Kidney (tissue), 14 donors: Measurements from ENCODE around the gene KLHL28. TPM values are rescaled to one million over a fixed set of nuclear protein-coding genes. Genes with fewer than 3 reads are reported as not detected.

Experiments
- DNase-seq, 5 donors: peaks; one replicate each; pipeline ENCODE4 v3.0.0-alpha.2; 2013 to 2020
- FAIRE-seq: peaks from 2 replicates; lab custom pipeline; 2012; peaks lifted over from hg19 to GRCh38; lab: Jason Lieb, UNC
- H3K27ac ChIP-seq, 2 donors: one replicate each; pipeline ENCODE4 v1.7.0; 2013; ENCODE audit warnings: low read depth in 2 of 2, low read length in 2 of 2, inconsistent platforms in 1 of 2
- H3K27me3 ChIP-seq: one replicate; pipeline ENCODE4 v1.7.1; 2013; ENCODE audit warnings: low read length, inconsistent platforms; ENCODE audit not compliant: control insufficient read depth, insufficient read depth
- H3K36me3 ChIP-seq, 3 donors: one replicate each; pipeline versions ENCODE4 v1.7.0 to v1.7.1; 2013; ENCODE audit warnings: low read length in 3 of 3, control low read depth in 1 of 3, inconsistent platforms in 1 of 3; ENCODE audit not compliant: insufficient read depth in 3 of 3, control insufficient read depth in 2 of 3
- H3K4me1 ChIP-seq, 3 donors: one replicate each; pipeline versions ENCODE4 v1.7.0 to v1.7.1; 2013; ENCODE audit warnings: low read length in 3 of 3, inconsistent platforms in 1 of 3, low read depth in 1 of 3; ENCODE audit not compliant: control insufficient read depth in 2 of 3, insufficient read depth in 2 of 3
- H3K4me3 ChIP-seq, 3 donors: one replicate each; pipeline versions ENCODE4 v1.7.0 to v1.8.1; 2013; ENCODE audit warnings: low read length in 3 of 3, control low read depth in 1 of 3, inconsistent platforms in 1 of 3
- H3K9ac ChIP-seq, 3 donors: one replicate each; pipeline versions ENCODE4 v1.7.0 to v1.7.1; 2013; ENCODE audit warnings: low read length in 3 of 3, control low read depth in 1 of 3, inconsistent platforms in 1 of 3
- H3K9me3 ChIP-seq, 3 donors: one replicate each; pipeline versions ENCODE4 v1.7.0 to v1.7.1; 2013; ENCODE audit warnings: low read length in 3 of 3, control low read depth in 1 of 3, inconsistent platforms in 1 of 3; ENCODE audit not compliant: control insufficient read depth in 2 of 3, insufficient read depth in 1 of 3
- CTCF ChIP-seq: IDR thresholded peaks from 3 replicates; pipeline ENCODE4 v1.5.1; 2012; ENCODE audit warnings: mild to moderate bottlenecking, moderate library complexity, borderline replicate concordance; ENCODE audit not compliant: insufficient read depth; ENCODE audit errors: extremely low read depth
- intact Hi-C: fragments of 100-400 bp; cut with DNase I; formaldehyde crosslinking; loops from one replicate; pipeline ENCODE4 v1.11.1; 2022
- polyA plus RNA-seq: library from polyadenylated mRNA; stranded (reverse); fragments of 350-450 nt; fragmentation: Illumina TruSeq; extraction: RNeasy Lipid Tissue Mini Kit (QIAGEN cat#74804); gene quantifications from one replicate; pipeline ENCODE4 v1.2.3, GENCODE V29; 2014; ENCODE audit warnings: low read depth, low replicate concordance; ENCODE audit not compliant: insufficient read depth
- total RNA-seq: library from RNA; stranded (reverse); fragmentation: NEBNext Ultra II Directional; extraction: Animal tissue kit (Norgen Biotek cat#: 25700); gene quantifications from one replicate; pipeline ENCODE4 v1.2.1, GENCODE V29; 2021
- donor health status: control.
- donor health status: control.
- donor health status: control.
- donor health status: control.
- donor health status: control.
- donor health status: DM: yes; HTN: yes; CAD: no.
- donor health status: Normal renal cell carcinoma (clear cell type).

KLHL28 gene
- total and polyA plus RNA-seq, 2 donors from 2014 or later: 1.6 to 16.3 TPM

- FAIRE-seq: no peak
- TF ChIP-seq CTCF: no peak
- intact Hi-C loops: no loop called here
These were observed 19.5 kb upstream of the KLHL28 start for GRCh38 chr14:44981198-44981597.

GRCh38 chr14:44979740-44980356, 18.1 kb upstream of the KLHL28 start:
- FAIRE-seq (no peak), DNase-seq (no peak)
- Histone ChIP-seq H3K9ac (no peak overlapping the region), H3K27me3 (no peaks in the 10 kb centered on the region), H3K4me3 (no peak overlapping the region), H3K36me3 (no peaks in the 10 kb centered on the region), H3K9me3 (no peaks in the 10 kb centered on the region), H3K27ac (no peak overlapping the region), H3K4me1 (peaks cover 0 to 2% (median 0%) of the 10 kb centered on the region in 3 donors)
- no peak for TF ChIP-seq CTCF
- intact Hi-C loops: no loop called here

More at GRCh38 chr14:44981198-44981597, 19.5 kb upstream of the KLHL28 start:
- Histone ChIP-seq H3K9me3 (no peaks in the 10 kb centered on the region), H3K9ac (no peak overlapping the region), H3K27me3 (no peaks in the 10 kb centered on the region), H3K27ac (no peak overlapping the region), H3K36me3 (no peaks in the 10 kb centered on the region), H3K4me1 (peaks cover 0 to 2% (median 0%) of the 10 kb centered on the region in 3 donors), H3K4me3 (no peak overlapping the region)
- DNase-seq: no peak

GRCh38 chr14:44979273-44979672, 17.5 kb upstream of the KLHL28 start:
- H3K27me3 ChIP-seq: no peaks in the 10 kb centered on the region
- no peak overlapping the region for H3K27ac ChIP-seq
- TF ChIP-seq CTCF: no peak
- no peaks in the 10 kb centered on the region for H3K9me3 ChIP-seq
- H3K36me3 ChIP-seq: no peaks in the 10 kb centered on the region
- peaks cover 0 to 2% (median 0%) of the 10 kb centered on the region in 3 donors for H3K4me1 ChIP-seq
- no peak overlapping the region for H3K4me3 ChIP-seq
- DNase-seq (no peak), FAIRE-seq (no peak)
- H3K9ac ChIP-seq: no peak overlapping the region
- intact Hi-C loops: no loop called here
